HEK293 (cell line): ENCODE data around the gene ADM2.

ENCODE experiments used
- IKZF3 ChIP-seq: fragments of 450-650 bp; IDR thresholded peaks from 2 replicates; pipeline ENCODE4 v1.5.0; 2018; ENCODE audit warnings: missing biosample characterization, mild to moderate bottlenecking, missing genetic modification characterization, moderate library complexity
- KLF16 ChIP-seq: fragments of 450-650 bp; formaldehyde crosslinking; IDR thresholded peaks from 2 replicates; pipeline ENCODE4 v1.5.1; 2017; ENCODE audit warnings: missing biosample characterization, missing genetic modification characterization
- SETDB1 ChIP-seq: IDR thresholded peaks from one replicate; pipeline ENCODE4 v1.6.1; 2017; ENCODE audit warnings: mild to moderate bottlenecking, low read length, moderate library complexity, mixed read lengths; ENCODE audit not compliant: insufficient read length
- SP2 ChIP-seq: fragments of 450-650 bp; formaldehyde crosslinking; IDR thresholded peaks from 2 replicates; pipeline ENCODE4 v1.5.1; 2016; ENCODE audit warnings: missing biosample characterization, missing genetic modification characterization
- ZBTB17 ChIP-seq: fragments of 450-650 bp; formaldehyde crosslinking; IDR thresholded peaks from 2 replicates; pipeline ENCODE4 v1.5.1; 2016; ENCODE audit warnings: missing biosample characterization, missing genetic modification characterization
- ZBTB48 ChIP-seq: fragments of 450-650 bp; formaldehyde crosslinking; IDR thresholded peaks from 2 replicates; pipeline ENCODE4 v1.5.1; 2016; ENCODE audit warnings: missing biosample characterization, missing genetic modification characterization
- ZBTB8A ChIP-seq: fragments of 450-650 bp; formaldehyde crosslinking; IDR thresholded peaks from 2 replicates; pipeline ENCODE4 v1.5.1; 2016; ENCODE audit warnings: missing biosample characterization, missing genetic modification characterization
- ZFP69B ChIP-seq: fragments of 450-650 bp; formaldehyde crosslinking; IDR thresholded peaks from 2 replicates; pipeline ENCODE4 v1.5.1; 2016; ENCODE audit warnings: missing biosample characterization, missing genetic modification characterization
- ZNF146 ChIP-seq: fragments of 450-650 bp; formaldehyde crosslinking; IDR thresholded peaks from 2 replicates; pipeline ENCODE4 v1.5.1; 2016; ENCODE audit warnings: missing biosample characterization, missing genetic modification characterization
- ZNF2 ChIP-seq: fragments of 450-650 bp; formaldehyde crosslinking; IDR thresholded peaks from 2 replicates; pipeline ENCODE4 v1.5.1; 2016; ENCODE audit warnings: missing biosample characterization, missing genetic modification characterization
- ZNF248 ChIP-seq: fragments of 450-650 bp; formaldehyde crosslinking; IDR thresholded peaks from 2 replicates; pipeline ENCODE4 v1.5.1; 2017; ENCODE audit warnings: missing biosample characterization, missing genetic modification characterization
- ZNF274 ChIP-seq, 2 experiments: fragments of 200-500 bp in 1 of 2; fragments of 450-650 bp in 1 of 2; sonication (Bioruptor generic) in 1 of 2; formaldehyde crosslinking in 1 of 2; IDR thresholded peaks; 2 replicates each; pipeline versions ENCODE4 v1.5.1 to v1.6.1; 2014 to 2016; ENCODE audit warnings: borderline replicate concordance in 1 of 2, inconsistent platforms in 1 of 2, low read length in 1 of 2, missing biosample characterization in 1 of 2, missing genetic modification characterization in 1 of 2
- ZNF302 ChIP-seq: fragments of 450-650 bp; formaldehyde crosslinking; IDR thresholded peaks from 2 replicates; pipeline ENCODE4 v1.5.1; 2016; ENCODE audit warnings: missing biosample characterization, missing genetic modification characterization, low read depth
- ZNF48 ChIP-seq: fragments of 450-650 bp; formaldehyde crosslinking; IDR thresholded peaks from 2 replicates; pipeline ENCODE4 v1.5.1; 2016; ENCODE audit warnings: missing biosample characterization, missing genetic modification characterization
- ZNF548 ChIP-seq: fragments of 450-650 bp; formaldehyde crosslinking; IDR thresholded peaks from 2 replicates; pipeline ENCODE4 v1.5.1; 2016; ENCODE audit warnings: missing biosample characterization, missing genetic modification characterization
- ZNF610 ChIP-seq: fragments of 450-650 bp; formaldehyde crosslinking; IDR thresholded peaks from 2 replicates; pipeline ENCODE4 v1.5.1; 2016; ENCODE audit warnings: missing biosample characterization, missing genetic modification characterization, borderline replicate concordance
- ZNF623 ChIP-seq: fragments of 450-650 bp; formaldehyde crosslinking; IDR thresholded peaks from 2 replicates; pipeline ENCODE4 v1.5.1; 2016; ENCODE audit warnings: missing biosample characterization, missing genetic modification characterization
- ZNF658 ChIP-seq: fragments of 450-650 bp; formaldehyde crosslinking; IDR thresholded peaks from 2 replicates; pipeline ENCODE4; 2016; ENCODE audit warnings: missing biosample characterization, missing genetic modification characterization
- ZNF677 ChIP-seq: fragments of 450-650 bp; IDR thresholded peaks from 2 replicates; pipeline ENCODE4 v1.5.0; 2018; ENCODE audit warnings: missing biosample characterization, mild to moderate bottlenecking, missing genetic modification characterization, moderate library complexity
- ZNF707 ChIP-seq: fragments of 450-650 bp; formaldehyde crosslinking; IDR thresholded peaks from 2 replicates; pipeline ENCODE4 v1.5.1; 2016; ENCODE audit warnings: missing biosample characterization, missing genetic modification characterization
- ZNF76 ChIP-seq: fragments of 450-650 bp; formaldehyde crosslinking; IDR thresholded peaks from 2 replicates; pipeline ENCODE4; 2016; ENCODE audit warnings: low read depth, missing biosample characterization, missing genetic modification characterization, borderline replicate concordance
- TF ChIP-seq, protein P1 (sequence below): fragments of 450-650 bp; formaldehyde crosslinking; IDR thresholded peaks from 2 replicates; pipeline ENCODE4 v1.5.1; 2016; ENCODE audit warnings: missing biosample characterization, missing genetic modification characterization
- TF ChIP-seq, protein P2 (sequence below): fragments of 450-650 bp; formaldehyde crosslinking; IDR thresholded peaks from 2 replicates; pipeline ENCODE4 v1.5.1; 2016; ENCODE audit warnings: missing biosample characterization, missing genetic modification characterization
- TF ChIP-seq, protein P3 (sequence below): fragments of 450-650 bp; formaldehyde crosslinking; IDR thresholded peaks from 2 replicates; pipeline ENCODE4 v1.5.1; 2017; ENCODE audit warnings: missing biosample characterization, mild to moderate bottlenecking, missing genetic modification characterization, moderate library complexity
- TF ChIP-seq, protein P4 (sequence below): fragments of 450-650 bp; formaldehyde crosslinking; IDR thresholded peaks from 2 replicates; pipeline ENCODE4 v1.5.1; 2016; ENCODE audit warnings: missing biosample characterization, missing genetic modification characterization
- TF ChIP-seq, protein P5 (sequence below): fragments of 450-650 bp; formaldehyde crosslinking; IDR thresholded peaks from 2 replicates; pipeline ENCODE4 v1.5.1; 2016; ENCODE audit warnings: missing biosample characterization, missing genetic modification characterization
- TF ChIP-seq, protein P6 (sequence below): fragments of 450-650 bp; formaldehyde crosslinking; conservative IDR thresholded peaks from 2 replicates; pipeline ENCODE4 v1.5.1; 2016; ENCODE audit warnings: low read depth, missing biosample characterization, missing genetic modification characterization

Gene ADM2

DNA sequence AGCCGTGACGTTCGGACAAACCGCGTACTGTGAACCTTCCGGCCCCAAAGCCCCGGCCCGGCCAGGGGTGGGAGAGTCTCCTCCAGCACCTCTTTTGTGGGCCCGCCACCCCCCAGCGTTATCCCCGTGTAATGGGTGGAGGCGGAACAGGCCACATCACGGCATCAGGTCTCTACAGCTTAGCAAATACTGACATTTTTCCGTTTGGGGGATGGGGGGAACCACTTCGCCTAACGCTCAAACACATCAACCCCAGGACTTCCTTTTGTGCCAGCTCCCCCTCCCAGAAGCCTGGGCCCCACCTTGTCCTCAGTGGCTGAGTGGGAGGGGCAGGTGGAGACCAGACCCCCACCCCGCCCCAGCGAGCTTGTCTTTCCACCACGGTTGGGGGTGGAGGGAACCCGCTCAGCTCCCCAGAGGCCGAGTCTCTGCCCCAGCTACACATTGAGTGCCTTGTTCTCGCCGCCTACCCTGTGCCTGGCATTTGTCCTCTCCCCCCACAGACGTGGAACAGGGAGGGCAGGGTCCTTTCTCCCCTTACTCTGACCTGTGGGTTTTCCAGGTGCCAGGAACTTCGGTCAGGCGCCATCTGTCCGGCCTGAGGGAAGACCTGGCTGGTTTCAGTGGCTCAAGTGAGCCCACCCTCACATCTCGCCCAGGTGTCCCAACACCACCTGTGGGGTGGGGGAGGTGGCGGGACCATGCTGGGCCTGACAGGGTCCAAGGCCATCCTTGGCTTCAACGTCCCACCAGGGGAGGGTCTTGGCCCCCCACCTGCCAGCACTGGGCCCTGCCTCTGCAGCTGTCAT is 36.1 kb upstream of the ADM2 start (continued):
- TF ChIP-seq ZNF658 (tag by site-specific recombination): no peak
- TF ChIP-seq ZNF2 (tag by site-specific recombination): no peak
- TF ChIP-seq, protein P1, sequence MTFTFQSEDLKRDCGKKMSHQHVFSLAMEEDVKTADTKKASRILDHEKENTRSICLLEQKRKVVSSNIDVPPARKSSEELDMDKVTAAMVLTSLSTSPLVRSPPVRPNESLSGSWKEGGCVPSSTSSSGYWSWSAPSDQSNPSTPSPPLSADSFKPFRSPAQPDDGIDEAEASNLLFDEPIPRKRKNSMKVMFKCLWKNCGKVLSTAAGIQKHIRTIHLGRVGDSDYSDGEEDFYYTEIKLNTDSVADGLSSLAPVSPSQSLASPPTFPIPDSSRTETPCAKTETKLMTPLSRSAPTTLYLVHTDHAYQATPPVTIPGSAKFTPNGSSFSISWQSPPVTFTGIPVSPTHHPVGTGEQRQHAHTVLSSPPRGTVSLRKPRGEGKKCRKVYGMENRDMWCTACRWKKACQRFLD (tag by site-specific recombination): no peak
- no peak for TF ChIP-seq ZNF274 (IDR thresholded peaks at IDR 0.05; ENCODE audit: low read length)
- no peak for TF ChIP-seq ZNF274 (tag by site-specific recombination; IDR thresholded peaks at IDR 0.05; ENCODE audit: borderline replicate concordance)
- no peak for TF ChIP-seq ZNF610 (tag by site-specific recombination)
- TF ChIP-seq ZNF146 (tag by site-specific recombination): no peak
- TF ChIP-seq, protein P2, sequence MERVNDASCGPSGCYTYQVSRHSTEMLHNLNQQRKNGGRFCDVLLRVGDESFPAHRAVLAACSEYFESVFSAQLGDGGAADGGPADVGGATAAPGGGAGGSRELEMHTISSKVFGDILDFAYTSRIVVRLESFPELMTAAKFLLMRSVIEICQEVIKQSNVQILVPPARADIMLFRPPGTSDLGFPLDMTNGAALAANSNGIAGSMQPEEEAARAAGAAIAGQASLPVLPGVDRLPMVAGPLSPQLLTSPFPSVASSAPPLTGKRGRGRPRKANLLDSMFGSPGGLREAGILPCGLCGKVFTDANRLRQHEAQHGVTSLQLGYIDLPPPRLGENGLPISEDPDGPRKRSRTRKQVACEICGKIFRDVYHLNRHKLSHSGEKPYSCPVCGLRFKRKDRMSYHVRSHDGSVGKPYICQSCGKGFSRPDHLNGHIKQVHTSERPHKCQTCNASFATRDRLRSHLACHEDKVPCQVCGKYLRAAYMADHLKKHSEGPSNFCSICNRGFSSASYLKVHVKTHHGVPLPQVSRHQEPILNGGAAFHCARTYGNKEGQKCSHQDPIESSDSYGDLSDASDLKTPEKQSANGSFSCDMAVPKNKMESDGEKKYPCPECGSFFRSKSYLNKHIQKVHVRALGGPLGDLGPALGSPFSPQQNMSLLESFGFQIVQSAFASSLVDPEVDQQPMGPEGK (tag by site-specific recombination): peak; percentile 59; the same call in 1 of the 2 replicates
- TF ChIP-seq ZNF677: no peak
- TF ChIP-seq IKZF3: no peak
- TF ChIP-seq, protein P3, sequence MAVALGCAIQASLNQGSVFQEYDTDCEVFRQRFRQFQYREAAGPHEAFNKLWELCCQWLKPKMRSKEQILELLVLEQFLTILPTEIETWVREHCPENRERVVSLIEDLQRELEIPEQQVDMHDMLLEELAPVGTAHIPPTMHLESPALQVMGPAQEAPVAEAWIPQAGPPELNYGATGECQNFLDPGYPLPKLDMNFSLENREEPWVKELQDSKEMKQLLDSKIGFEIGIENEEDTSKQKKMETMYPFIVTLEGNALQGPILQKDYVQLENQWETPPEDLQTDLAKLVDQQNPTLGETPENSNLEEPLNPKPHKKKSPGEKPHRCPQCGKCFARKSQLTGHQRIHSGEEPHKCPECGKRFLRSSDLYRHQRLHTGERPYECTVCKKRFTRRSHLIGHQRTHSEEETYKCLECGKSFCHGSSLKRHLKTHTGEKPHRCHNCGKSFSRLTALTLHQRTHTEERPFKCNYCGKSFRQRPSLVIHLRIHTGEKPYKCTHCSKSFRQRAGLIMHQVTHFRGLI: no peak
- TF ChIP-seq ZNF548 (tag by site-specific recombination): no peak
- TF ChIP-seq ZNF707: no peak
- TF ChIP-seq SETDB1: no peak
- TF ChIP-seq ZFP69B (tag by site-specific recombination): peak; percentile 81
- 0 out of 2 replicates have a peak, but pooled peaks have one; percentile 8 for TF ChIP-seq SP2 (tag by site-specific recombination)
- TF ChIP-seq, protein P4, sequence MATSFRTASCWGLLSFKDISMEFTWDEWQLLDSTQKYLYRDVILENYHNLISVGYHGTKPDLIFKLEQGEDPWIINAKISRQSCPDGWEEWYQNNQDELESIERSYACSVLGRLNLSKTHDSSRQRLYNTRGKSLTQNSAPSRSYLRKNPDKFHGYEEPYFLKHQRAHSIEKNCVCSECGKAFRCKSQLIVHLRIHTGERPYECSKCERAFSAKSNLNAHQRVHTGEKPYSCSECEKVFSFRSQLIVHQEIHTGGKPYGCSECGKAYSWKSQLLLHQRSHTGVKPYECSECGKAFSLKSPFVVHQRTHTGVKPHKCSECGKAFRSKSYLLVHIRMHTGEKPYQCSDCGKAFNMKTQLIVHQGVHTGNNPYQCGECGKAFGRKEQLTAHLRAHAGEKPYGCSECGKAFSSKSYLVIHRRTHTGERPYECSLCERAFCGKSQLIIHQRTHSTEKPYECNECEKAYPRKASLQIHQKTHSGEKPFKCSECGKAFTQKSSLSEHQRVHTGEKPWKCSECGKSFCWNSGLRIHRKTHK (tag by site-specific recombination): no peak
- TF ChIP-seq, protein P5, sequence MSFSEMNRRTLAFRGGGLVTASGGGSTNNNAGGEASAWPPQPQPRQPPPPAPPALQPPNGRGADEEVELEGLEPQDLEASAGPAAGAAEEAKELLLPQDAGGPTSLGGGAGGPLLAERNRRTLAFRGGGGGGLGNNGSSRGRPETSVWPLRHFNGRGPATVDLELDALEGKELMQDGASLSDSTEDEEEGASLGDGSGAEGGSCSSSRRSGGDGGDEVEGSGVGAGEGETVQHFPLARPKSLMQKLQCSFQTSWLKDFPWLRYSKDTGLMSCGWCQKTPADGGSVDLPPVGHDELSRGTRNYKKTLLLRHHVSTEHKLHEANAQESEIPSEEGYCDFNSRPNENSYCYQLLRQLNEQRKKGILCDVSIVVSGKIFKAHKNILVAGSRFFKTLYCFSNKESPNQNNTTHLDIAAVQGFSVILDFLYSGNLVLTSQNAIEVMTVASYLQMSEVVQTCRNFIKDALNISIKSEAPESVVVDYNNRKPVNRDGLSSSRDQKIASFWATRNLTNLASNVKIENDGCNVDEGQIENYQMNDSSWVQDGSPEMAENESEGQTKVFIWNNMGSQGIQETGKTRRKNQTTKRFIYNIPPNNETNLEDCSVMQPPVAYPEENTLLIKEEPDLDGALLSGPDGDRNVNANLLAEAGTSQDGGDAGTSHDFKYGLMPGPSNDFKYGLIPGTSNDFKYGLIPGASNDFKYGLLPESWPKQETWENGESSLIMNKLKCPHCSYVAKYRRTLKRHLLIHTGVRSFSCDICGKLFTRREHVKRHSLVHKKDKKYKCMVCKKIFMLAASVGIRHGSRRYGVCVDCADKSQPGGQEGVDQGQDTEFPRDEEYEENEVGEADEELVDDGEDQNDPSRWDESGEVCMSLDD (tag by site-specific recombination): peak; percentile 44; the same call in 1 of the 2 replicates
- TF ChIP-seq ZNF623: no peak
- no peak for TF ChIP-seq ZNF302
- TF ChIP-seq ZNF48 (tag by site-specific recombination): no peak
- TF ChIP-seq, protein P6, sequence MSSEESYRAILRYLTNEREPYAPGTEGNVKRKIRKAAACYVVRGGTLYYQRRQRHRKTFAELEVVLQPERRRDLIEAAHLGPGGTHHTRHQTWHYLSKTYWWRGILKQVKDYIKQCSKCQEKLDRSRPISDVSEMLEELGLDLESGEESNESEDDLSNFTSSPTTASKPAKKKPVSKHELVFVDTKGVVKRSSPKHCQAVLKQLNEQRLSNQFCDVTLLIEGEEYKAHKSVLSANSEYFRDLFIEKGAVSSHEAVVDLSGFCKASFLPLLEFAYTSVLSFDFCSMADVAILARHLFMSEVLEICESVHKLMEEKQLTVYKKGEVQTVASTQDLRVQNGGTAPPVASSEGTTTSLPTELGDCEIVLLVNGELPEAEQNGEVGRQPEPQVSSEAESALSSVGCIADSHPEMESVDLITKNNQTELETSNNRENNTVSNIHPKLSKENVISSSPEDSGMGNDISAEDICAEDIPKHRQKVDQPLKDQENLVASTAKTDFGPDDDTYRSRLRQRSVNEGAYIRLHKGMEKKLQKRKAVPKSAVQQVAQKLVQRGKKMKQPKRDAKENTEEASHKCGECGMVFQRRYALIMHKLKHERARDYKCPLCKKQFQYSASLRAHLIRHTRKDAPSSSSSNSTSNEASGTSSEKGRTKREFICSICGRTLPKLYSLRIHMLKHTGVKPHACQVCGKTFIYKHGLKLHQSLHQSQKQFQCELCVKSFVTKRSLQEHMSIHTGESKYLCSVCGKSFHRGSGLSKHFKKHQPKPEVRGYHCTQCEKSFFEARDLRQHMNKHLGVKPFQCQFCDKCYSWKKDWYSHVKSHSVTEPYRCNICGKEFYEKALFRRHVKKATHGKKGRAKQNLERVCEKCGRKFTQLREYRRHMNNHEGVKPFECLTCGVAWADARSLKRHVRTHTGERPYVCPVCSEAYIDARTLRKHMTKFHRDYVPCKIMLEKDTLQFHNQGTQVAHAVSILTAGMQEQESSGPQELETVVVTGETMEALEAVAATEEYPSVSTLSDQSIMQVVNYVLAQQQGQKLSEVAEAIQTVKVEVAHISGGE (tag by site-specific recombination): no peak
- TF ChIP-seq ZBTB48 (tag by site-specific recombination): no peak
- 0 out of 2 replicates have a peak, but pooled peaks have one; percentile 9 for TF ChIP-seq ZBTB17 (tag by site-specific recombination)
- TF ChIP-seq ZNF76 (tag by site-specific recombination): no peak
- TF ChIP-seq ZBTB8A: 0 out of 2 replicates have a peak, but pooled peaks have one; percentile 4
- TF ChIP-seq KLF16 (tag by site-specific recombination): no peak
- no peak for TF ChIP-seq ZNF248
